Measurements from ENCODE around the gene COA8.

Gene COA8

DNA sequence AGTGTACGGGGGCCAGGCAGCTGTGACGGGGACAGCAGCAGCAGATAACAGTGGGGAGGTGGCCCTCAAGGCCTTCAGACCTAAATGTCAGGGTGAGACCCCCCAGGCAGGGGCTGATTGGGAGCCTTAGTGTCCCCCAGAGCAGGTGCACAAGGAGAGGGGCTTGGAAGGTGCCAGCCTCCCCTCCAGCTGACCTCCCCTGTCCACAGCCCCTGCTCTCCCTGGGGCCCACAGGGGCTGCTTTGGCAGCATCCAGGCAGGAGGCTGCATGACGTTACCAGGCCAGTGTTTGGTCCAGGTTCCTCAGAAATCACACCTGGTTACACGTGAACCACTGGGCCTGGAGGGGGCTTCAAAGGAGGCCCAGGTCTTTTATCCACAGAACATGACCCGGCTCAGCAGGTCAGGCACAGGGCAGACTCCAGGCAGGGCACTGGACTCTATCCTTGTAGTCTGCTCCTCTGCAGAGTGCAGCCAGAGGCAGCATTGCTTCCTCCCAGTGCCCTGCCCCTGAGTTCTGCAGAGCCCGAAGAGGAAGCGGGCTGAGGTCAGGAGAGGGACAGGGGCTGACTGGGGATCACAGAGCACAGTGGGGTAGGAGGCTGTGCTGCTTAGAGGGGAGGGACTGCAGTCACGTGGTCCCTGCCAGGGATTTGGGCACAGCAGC, 36.4 kb upstream of the COA8 start:
- DNase-seq, result no peak

DNA sequence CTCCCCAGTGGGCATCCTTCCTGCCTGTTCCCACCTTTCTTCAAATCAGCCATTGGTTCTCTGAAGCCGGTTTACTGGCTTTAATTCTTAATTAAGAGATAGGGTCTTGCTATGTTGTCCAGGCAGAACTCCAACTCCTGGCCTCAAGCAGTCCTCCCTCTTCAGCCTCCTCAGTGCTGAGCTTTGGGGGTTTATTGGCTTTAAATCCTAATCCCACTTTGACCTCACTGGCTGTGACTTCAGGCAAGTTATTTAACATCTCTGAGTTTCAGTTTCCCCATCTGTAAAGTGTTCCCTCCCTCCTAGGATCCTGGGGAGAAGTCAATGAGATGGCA, 35.9 kb upstream of the COA8 start:
- DNase-seq, result no peak

DNA sequence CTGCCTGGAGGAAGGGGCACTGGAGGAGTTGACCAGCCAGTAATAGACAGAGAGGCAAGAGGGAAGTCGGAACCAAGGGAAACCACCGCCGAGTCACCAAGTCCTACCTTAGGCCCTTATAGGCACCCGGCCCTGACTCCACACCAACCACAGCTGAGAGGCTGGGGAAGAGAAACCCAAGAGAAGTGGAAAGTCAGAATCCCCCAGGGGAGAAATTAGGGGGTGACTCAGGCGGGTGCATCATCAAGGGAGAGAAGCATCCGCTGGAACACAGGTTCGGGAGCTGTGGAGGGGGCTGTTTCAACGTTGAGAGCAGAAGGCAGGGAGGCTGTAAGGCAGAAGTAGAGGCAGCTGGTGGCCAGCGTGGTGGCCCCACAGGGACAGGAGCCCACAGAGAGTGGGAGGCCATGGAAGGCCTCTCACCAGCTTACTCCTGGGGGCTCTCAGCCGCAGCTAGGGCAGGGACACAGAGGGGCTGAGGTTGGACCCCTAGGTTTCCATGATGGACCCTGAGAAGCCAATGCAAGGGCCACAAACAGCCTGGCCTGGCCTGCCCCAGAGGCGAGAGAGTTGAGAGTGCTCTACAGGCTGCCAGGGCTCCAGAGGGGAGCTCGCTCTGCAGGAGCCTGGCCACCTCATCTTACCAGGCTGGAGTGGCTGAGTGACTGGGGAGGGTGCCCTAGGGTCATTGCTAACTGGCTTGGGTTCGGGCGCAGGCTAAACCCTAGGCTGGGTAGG, 35.2 kb upstream of the COA8 start:
- no peak for DNase-seq

DNA sequence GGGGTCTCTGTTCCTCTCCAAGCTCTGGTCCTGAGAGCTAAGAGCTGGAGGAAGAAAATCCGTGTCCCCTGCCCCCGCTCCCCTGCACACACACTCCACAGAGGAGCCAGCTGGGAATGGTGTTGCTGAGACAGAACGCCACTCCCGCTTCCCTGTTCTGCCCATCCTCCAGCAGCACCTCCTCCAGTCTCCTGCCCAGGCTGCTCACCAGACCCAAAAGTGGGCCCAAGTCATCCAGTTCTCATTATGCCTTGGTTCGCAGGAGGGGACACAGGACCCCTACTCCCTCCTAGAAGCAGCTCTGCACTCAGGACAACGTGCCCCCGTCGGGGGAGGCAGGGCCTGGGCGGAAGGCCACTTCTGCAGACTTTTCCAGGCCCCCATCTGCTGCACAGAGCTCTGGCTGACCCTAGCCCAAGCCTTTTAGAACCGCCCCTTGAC, 34.6 kb upstream of the COA8 start:
- DNase-seq, result no peak

DNA sequence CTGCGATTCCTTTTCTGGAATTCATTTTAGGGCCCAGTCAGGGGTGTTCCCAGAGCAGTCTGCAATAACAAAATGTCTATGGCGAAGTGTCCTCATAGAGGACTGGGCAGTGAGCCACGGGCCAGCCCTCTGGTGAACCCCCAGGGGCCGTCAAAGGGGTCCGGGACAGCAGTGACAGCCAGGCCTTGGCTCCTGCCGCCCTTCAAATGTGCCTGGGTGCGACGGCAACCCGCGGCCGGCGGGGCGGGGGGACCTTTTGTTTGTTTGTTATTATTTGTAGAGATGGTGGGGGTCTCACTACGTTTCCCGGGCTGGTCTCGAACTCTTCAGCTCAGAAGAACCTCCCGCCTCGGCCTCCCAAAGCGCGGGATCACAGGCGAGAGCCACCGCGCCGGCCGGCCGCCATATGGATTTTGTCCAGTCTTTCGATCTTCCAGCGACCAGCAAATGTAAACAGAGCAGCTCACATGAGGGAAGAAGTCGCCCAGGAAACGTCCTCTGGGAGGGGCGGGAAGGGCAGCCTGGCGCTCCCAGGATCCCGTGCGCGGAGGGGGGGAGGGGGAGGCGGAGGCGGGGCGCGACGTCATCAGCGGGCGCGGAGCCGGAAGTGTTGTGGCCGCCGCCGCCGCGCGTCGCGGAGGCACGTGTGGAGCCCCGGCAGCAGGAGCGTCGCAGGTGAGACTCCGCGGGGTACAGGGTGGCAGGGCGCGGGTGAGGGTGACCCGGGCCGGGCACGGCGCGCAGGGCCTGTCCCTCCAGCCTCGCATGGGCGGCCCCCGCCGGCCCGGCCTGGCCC, 34.0 kb upstream of the COA8 start, which contains the start of gene TRMT61A:
TSS of gene TRMT61A (plus strand) at position 610 of the 796 bp plus-strand sequence. CDS start 783 bp downstream, outside the sequence.
- peak; percentile 75 for DNase-seq

DNA sequence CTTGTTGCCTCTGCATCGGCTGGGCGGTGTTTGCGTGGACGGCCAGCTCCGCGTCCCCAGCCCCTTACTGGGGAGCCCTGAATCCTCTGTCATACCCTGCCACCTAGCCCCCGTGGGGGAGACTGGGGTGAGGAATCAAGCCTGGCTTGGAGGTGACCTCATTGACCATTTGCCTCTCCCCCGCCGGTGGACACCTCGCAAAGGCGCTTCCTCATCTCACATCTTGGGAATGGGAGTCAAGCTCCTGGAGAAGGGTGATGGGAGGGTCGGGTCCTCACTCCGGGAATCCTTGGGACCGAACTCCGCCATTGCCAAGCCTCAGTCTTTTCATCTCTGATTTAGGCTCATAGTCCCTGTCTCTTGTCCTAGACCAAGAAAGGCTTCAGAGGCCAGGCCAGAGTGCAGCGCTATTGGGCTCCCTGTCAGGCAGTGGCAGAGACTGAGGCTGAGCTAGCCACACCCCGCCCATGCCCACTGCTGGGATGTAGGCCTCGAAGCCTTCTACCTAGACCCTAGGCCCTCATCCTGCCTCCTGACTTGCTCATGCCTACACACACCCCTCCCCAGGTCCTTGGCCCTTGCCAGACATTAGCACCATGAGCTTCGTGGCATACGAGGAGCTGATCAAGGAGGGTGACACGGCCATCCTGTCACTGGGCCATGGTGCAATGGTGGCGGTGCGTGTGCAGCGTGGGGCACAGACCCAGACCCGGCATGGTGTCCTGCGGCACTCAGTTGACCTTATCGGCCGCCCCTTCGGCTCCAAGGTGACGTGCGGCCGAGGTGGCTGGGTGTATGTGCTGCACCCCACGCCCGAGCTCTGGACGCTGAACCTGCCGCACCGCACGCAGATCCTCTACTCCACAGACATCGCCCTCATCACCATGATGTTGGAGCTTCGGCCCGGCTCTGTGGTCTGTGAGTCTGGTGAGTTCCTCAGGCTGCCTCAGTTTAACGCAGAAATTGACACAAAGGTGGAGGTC, 33.1 kb upstream of the COA8 start:
- DNase-seq, result no peak

DNA sequence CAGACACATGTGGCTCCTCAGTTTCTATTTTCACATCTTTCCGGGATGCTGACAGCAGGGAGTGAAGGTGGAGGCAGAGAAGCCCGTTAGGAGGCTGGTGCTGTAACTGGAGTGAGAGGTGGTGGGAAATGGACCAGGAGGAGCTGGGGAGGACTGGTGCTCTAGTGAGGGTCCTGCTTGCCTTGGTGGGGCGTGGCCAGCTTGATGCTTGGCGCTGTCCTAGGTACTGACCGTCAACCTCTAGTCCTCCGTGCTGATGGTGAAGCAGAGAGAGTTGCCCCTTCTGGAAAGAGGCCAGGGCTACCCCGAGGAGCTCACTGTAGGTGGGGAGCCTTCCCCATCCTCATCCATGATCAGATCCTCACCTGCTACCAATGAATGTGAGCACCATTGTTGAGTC, 32.4 kb upstream of the COA8 start:
- no peak for DNase-seq

DNA sequence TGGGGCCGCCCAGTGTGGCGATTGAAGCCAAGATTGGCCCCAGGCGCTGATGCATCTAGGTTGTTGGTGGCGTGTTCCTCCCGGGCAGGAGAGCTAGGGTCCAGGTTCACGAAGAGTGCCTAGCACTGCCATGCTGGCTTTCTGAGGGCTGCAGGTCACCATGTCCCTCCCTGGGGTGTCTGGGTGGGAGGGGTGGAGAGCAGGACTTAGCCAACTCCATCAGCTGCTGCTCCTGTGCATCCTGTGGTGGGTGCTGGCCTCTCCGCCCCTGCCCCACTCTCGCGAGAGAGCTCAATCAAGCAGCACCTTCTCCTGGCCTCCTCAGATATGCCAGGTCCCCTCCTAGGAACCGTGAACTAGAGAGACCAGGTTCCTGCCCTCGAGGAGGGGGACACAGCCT, 31.9 kb upstream of the COA8 start:
- no peak for DNase-seq

DNA sequence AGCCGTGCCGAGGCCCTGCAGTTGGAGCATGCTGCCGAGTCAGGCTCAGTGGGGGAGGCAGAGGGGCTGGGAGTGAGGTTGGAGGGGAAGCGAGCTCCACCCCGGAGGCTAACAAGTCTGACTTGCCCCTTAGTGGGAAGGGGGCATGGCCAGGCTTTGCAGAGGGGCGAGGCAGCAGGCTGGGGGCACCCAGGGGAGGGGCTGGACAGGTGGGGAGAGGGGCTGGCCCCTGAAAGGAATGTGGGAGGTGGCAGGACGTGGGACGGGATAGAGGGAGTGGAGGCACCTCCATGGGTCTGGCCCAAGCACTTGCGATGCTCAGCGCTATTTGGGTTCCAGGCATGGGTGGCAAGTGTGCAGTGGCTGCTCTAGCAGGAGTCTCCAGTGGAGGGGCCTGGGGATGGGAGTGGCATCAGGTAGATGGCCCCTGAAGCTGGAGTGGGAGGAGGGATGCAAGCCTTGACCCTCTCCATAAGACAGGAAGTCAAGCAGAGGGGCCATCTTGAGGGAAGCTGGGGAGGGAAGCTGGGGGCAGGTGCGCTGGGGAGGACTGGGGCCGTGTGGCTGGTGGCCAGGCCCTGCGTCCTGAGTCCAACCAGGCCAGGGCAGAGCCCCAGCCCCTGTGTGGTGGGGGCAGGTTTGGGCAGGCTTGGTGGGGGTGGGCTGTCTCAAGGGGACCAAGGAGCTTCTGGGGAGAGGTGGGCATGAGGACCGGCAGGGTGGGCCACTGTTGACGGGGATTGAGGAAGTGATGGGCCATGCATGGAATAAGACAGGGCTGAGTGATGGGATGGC, 31.1 kb upstream of the COA8 start:
- no peak for DNase-seq

DNA sequence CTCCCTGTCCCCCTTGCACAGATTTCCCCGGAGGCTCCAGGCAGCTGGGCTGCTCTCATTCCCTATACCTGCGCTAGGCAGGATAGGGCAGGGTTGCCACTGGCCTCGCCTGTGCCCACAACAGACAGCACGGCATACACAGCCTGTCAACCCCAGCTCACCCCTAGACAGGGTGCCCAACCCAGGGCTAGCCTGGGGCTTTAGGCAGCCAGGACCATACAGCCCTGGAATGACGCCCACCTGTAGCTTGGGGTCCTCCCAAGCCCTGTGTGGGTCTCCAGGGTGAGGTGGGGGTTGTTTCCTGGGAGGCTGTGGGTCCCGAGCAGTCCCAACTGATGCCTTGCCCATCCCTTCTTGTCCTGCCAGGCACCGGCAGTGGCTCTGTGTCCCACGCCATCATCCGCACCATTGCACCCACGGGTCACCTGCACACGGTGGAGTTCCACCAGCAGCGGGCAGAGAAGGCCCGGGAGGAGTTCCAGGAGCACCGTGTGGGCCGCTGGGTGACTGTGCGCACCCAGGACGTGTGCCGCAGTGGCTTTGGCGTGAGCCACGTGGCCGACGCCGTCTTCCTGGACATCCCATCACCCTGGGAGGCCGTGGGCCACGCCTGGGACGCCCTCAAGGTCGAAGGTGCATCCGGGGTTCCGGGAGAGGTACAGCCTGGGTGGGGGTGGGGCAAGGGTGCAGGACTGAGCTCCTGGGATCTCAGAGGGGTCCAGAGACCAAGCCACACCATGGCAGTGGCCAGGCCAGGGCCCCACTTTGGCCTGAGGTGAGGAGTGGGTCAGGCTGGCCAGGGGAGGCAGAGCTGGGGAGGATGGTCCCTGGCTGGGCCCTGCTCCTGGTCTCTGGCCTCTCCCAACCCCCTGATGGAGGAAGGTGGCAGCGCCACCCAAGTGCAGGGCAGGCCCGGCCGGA, 30.3 kb upstream of the COA8 start:
- DNase-seq, result no peak

DNA sequence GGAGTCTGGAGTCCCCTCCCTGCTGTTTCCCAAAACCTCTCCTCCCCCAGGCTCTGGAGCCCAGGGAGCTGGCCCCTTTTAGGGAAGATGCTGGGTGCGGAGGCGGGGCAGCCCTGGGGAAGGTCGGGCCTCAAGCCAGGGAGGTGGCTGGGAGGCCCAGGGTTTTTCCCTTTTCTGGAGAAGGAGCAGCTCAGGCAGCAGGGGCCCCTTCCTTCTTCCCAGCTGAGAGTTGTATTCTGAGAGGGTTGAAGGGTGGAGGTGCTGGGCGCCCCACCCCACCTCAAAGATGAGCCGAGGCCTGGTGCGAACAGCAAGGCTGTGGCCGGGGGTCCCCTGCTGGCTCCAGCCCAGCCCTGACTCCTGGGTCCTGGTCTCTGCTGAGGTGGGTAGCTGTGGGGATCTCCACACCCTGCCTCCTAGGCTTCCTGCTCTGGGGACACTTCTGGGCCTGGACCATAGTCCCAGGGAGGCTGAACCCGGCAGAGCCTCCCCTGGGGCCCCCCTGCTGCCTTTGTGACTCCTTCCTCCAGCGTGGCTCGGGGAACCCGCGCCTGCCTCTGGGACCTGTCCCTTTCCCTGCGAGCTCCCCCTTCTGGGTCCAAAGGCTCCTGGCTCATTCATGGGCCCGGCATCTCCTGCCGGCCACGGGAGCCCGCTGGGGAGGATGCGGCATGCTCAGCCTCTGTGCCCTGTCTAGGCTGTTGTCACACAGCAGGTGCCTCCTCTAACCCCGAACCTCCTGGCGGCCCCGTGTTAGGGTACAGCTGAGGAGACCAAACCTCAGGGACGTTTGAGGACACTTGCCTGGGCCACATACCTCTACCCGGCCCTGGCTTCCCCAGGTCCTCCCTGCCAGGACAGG, 29.4 kb upstream of the COA8 start:
- DNase-seq, result no peak

DNA sequence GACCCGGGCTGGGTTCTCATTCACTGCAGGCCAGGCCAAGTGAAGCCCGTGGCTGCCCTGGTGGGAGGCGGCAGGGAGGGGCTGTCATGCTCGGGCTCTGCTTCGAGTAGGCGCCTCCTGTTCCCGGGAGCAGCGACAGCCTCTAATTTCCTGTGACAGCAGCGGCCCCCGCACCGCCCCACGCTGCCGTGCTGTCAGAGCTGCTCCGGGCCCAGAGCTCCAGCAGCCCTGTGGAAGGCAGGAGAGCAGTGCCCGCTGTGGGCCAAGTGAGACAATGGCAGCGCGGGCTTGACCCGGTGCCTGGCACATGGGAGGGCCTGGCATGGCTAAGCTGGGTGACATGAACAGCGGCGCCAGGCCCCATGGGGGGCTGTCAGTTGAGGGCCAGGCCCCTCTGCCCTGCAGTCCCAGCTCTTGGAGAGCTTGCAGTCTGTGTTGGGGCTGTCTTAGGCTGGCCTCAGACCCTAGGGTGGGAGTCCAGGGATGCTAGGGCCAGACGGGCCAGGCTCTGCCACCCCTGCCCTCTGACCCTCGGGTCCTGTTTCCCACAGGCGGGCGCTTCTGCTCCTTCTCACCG, 28.7 kb upstream of the COA8 start:
- DNase-seq, result no peak

DNA sequence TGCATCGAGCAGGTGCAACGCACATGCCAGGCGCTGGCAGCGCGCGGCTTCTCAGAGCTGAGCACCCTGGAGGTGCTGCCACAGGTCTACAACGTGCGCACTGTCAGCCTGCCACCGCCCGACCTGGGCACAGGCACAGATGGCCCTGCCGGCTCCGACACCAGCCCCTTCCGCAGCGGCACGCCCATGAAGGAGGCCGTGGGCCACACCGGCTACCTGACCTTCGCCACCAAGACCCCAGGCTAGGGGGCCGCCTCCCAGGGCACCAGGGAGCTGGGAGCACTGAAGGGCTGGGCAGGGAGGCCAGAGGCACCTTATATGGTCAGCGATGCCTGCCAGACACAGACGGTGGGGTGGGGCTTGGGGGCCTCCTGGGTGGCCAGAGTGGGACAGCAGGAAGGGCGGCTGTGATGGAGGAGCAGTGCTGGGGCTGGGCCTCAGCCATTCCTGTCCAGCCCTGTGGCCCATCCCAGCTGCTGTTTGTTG, 28.1 kb upstream of the COA8 start:
- no peak for DNase-seq

DNA sequence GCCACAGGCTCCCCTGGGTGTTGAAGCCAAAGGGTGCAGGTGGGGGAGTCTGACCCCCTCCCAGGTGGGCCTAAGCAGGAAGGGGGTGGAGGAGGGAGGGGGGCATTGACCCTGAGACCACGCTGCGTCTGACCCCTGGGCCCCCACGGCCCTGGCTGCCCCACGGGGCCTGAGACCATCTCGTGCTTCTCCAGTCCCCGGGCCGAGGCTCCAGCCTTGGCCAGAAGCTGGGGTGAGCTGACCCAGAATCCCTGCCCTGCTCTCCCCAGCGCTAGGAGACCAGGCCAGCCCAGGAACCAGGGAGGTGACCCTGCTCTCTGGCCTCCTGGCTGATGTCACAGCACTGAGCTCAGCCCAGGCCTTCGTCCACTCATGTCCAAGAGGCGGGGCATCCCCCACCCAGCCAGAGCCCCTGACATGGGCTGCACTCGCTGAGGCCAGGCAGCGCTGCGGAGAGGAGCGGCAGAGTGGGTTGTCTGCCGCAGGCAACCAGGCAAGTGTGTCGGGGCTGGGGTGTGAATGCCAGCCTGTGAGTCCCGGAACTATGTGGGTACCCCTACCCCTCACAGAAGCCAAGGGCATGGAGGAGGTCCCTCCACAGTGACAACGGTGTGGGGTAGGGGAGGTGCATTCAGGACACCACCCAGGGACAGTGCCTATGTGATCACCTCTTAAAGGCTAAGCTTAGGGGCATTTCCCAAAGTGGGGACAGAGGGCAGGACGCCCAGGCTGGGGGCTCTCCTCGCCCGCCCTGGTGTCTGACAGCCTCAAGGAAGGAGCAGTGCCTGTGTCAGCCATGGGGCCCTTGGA, 27.5 kb upstream of the COA8 start:
- DNase-seq, result no peak

DNA sequence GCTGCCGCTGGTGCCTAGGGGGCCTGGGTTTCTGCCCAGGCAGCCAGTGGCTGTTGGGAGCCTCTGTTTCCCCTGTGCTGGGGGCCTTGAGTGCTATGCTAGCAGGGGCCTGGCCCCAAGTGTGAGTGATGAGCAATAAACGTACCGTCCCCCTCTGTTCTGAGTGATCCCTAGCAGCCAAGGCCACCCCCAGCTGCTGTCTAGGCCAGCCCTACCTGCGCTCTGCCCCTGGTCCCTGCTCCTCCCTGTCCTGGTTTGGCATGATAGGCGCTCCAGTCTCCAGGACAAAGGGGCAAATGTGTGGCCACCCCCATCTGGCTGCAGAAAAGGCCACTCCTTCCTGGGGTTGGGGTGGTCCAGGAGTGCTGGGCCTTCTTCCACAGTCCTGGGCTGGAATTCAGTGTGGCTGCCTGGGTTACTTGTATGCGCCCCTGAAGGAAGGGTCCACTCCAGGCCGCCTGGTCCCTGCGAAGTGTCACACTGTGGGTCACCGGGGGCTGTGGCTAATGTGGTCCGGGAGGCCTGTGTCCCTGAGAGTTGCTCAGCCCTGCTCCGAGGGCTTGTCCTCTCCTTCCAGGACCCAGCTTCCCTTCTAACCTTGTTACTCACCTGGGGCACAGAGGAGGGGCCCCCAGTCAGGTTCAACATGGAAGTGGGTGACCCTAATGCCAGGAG, 26.7 kb upstream of the COA8 start:
- DNase-seq, result no peak

DNA sequence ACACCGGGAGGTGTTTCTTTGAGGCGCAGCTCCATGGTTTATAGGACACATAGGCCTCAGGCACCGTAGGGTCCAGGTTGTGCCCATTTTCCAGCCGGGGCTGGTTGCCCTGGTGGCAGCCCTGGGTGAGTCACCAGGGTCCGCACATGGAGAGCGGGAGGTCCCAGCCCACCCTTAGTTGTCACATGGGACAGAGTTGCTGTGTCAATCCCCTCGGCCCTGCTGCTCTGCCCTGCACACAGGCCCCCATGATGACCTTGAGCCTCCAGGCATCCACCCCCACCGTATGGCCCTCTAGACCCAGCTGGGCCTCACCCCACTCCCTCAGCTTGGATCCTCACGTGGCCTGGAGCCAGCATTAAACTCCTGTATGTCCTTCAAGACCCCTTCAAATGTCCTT, 26.1 kb upstream of the COA8 start:
- no peak for DNase-seq

DNA sequence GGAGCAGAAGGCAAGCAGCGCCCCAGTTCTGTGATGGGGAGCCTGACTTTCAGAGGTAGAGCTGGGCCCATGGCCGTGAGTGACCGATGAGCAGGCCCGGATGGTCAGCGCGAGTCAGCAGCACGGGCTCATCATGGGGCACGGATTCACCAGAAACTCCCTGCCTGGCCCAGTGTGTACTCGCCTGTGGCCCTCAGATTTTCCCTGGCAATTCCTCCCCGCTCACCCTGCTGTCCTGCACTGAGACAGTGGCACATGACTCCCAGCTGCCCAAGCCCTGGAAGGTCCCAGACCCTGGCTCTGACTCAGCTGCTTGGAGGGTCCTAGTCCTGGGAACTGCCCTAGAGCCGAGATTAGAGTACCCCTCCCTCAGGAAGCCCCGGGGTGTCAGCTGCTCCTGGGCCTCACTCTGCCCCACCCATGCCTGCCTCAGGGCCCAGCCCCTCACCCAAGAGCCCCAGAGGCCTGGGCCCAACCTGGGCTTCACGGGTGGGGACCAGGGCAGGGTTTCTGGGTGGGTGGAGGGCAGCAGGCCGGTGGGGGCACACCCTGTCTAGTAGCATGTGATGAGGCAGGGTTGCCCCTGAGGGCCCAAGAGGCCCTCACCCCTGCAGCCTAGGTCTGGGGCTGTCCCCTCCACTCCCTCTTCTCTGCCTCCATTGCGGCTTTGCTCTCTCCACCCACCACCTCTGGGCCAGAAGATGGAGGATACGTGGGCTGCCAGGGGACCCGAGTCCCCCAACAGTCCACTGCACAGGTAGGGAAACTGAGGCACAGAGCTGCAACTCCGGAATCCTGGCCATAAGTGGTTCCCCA, 25.4 kb upstream of the COA8 start:
- DNase-seq, result no peak
